ENCODE results near the gene CLIP4.
"Not testable (repeated sequence)": the region's sequence is repeated elsewhere in the genome, so short reads cannot be mapped to it uniquely, and the experiment has no call there.

The CLIP4 gene

DNA sequence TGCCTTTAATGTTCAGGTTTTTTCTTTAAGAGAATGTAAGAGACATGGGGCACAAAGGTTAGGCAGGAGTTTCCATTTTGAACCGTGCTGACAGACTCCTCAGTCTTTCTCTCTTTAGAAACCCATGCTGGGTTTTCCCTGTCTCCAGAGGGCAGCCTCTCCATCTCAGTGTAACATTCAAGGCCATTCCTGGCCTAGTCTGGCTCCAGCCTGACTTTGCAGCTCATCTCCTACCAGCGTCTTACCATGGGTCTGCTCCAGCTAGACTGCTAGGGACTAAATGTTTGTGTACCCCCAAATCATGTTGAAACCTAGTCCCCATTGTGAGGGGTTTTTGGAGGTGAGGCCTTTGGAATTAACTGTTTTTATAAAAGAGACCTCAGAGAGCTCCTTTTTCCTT is 9.8 kb upstream of the CLIP4 start:
- DNase-seq: no peak

DNA sequence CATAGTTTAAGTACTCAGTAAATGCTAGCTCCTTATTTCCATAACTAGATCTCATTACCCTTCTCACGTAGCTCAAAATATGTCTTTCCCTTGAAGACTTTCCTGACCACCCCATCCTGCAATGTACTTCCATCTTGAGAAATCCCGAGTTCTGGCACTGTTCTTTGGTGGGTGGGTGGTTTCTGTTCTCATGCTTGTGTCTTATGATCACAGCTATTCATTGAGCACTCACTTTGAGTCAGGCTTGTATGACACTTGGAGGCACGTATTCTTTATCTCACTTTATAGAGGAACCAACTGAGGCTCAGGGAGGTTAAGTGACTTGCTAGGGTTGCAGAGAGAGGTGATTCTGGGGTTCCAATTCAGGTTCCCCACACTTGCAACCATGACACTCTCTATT is 9.0 kb upstream of the CLIP4 start:
- DNase-seq: no peak

DNA sequence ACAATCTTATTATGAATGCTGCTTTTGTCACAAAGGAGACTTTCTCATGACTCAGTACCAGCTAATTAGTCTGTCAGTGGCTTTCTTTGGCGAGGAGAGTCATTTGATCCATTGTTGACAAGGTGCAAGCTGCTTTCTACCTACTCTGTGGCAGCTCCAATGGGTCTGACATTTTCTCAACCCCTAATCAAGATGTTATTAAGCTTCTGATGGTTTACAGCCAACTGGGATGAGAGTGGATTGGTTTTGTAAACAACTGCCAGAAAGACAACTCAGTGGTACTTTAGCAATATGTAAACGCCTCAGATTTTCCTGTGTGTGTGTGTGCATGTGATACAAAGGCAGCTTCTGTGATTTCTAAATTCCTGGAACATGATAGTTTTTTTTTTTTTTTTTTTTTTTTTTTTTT is 8.2 kb upstream of the CLIP4 start:
- no peak for DNase-seq

DNA sequence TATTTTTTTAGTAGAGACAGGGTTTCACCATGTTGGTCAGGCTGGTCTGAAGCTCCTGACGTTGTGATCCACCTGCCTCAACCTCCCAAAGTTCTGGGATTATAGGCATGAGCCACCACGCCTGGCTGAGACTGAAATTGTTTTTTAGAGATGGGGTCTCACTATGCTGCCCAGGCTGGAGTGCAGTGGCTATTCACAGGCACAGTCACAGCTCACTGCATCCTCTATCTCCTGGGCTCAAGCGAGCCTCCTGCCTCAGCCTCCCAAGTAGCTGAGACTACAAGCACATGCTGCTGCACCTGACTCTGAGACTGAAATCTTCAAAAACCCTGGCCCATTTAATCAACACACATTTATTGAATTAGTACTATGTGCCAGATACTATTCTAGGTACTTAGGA is 7.7 kb upstream of the CLIP4 start:
- not testable (repeated sequence) for DNase-seq

DNA sequence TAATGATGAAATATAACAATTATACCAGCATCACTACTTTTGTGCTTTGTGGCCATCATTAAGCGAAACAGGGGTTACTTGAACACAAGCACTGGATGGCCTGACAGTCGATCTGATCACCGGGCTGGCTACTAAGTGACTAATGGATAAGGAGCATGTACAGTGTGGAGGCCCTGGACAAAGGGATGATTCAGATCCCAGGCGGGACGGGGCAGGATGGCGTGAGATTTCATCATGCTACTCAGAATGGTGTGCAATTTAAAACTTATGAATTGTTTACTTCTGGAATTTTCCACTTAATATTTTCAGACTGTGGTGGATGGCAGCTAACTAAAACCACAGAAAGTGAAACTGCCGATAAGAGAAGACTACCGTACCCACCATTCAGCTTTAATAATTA is 7.0 kb upstream of the CLIP4 start:
- no peak for DNase-seq

DNA sequence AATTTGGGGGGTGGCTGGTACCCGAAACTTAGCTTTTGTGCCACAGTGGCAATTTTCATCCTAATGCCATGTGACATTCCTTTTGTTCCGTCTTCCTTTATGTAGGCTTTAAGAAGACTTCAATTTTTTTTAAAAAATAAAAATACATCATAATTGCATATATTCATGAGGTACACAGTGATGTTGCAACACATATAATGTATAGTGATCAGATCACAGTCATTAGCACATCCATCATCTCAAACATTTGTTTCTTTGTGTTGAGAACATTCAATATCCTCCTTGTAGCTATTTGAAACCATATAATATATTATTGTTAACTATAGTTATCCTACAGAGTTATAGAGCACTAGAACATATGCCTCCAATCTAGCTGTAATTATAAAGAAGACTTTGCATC is 6.0 kb upstream of the CLIP4 start:
- DNase-seq: no peak

DNA sequence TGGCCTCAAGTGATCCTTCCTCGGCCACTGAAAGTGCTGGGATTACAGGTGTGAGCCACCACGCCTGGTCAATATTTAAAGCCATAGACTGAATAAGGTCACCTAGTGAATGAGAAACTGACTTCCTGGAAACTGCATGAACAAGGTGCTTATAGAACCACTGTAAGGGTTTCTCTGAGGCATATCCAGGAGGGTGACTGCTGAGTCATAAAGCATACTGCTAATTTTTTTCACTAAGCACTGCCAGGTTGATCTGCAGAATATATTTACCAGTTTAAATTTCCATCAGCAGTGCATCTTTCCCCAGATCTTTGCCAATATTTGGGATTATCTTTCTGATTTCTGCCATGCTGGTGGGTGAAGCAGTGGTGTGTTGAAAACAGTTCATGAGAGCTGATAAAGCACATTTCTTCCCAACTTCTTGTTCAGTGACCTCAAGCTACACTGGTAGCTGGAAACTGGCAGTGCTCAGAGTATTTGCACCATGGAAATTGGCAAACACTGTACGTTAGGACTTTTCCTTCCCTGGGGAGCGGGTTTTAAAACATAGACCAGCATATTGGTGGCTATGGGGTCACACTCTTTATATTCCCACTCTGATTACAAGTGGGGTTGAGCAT is 4.2 kb upstream of the CLIP4 start:
- DNase-seq: no peak

DNA sequence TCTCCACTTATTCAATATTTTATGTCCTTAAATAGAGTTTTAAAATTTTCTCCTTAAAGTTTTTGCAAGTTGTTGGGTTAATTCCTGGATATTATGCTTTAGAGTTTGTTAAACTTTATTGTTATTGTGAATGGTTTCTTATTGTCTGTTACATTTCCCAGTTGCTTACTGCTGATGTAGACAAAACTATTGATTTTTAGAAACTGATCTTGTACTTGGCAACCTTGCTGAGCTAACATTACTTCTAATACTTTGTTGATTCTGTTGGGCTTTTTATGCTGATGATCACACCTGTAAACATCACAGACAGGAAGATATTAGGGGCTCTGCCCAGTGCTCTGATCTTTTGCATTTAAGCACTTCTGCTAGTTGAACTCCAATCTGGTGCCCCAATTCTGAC is 2.8 kb upstream of the CLIP4 start:
- no peak for DNase-seq

DNA sequence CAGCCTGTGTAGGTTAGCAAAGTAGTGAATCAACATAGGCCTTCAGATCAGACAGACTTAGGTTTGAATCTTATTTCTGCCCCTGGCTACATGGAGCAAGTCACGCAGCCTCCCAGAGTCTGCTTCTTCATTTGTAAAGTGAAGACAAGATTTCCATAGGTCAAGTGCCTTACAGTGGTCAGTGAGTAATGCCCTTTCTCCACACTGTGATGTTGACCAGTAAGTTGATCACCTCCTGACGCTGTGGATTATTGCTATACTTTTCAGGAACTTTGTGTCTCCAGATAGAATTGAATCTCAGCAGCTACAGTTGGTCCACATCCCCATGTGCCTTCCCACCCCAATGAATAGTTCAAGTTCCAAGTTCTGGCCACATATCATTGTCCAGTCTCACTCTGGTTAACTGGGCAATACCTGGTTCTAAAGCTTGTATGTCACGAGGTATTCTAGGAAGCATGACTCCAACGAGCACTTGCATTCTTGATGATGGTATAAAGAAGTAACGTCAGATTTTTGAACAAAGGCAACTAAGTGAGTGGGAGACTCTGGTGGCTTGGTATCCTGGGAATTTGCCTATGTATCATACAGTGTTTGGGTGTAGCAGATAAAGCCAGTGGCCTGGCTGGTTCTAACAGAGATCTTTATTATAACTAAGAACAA is 2.1 kb upstream of the CLIP4 start:
- no peak for DNase-seq

DNA sequence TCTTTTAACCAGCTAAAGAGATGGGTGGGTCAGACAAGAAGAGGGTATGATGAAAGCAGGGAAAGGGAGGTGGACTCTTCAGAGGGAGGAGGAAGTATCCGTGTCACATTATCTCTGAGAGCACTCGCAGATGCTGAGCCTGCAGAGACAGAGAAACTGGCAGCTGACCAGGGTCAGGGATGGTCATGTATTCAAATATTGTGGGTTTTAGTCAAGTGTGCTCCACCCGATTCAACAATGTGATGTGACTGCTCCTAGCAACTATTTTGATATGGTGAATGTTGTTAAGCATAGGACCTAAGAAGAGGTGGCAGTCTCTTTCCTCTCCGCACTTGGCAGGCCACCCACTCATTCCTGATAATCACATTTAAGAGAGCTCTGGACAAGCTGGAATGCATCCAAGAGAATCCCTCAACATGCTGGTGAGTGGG is 1.3 kb upstream of the CLIP4 start:
- no peak for DNase-seq

DNA sequence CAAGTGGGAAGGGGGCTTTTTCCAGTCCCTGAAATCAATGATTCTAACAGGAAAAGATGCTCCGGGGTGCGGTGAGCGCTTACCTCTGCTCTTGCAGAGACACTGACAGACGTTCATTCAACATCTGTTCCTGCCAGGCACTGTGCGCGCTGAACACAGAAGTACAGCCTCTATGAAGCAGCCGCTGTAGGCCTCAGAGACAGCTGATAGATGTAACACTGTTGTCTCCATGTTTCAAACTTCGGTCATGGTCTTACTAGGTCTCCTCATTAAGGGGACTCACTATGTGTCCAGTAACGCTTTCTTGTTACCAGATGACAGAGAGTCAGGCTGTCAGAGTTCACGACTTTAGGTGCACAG is 649 bp upstream of the CLIP4 start:
- no peak for DNase-seq

DNA sequence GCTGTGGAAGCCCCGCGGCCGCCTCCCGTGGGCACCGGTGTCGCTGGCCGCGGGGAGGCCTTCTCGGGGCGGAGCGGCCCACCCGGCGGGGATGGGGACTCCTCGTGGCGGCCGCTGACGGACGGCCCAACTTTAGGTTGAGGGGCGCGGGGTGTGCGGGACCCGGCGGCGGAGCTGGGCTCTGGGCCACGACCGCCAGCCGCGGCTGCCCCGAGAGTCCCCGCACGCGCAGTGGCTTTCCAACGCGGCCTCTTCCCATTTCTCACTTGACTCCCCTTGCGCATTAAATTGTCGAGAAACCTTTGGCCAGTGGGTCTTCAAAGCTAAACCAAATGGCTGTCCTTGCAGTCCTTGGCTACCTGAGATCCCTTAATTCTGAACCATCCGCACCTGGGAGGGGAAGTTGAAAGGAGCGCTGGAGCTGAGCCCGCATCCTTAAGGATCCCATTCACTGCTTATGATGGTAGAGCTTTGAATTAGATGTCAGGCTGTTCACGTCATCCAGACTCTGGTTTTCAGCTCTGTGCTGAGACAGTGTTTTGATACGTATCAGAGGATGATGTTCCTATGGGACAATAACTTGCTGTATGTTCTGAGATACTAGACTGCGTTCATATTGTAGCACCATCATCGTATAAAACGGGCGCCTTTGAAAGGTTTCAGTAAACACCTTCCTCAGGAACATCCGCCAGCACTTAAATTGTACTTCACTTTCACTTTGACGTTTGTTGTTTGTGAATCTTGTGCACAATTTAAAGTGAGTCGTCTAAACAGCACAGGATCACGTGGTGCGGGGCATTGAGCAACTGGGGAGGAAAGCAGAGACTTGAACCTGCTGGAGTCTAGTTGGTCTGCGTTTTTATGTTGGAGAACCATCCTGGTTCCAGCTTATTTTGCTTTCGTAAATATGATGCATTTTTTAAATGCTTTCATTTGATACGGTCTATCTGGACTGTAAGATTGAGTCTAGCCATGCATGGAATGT is 874 bp downstream of the CLIP4 start:
- peak; percentile 78 for DNase-seq

DNA sequence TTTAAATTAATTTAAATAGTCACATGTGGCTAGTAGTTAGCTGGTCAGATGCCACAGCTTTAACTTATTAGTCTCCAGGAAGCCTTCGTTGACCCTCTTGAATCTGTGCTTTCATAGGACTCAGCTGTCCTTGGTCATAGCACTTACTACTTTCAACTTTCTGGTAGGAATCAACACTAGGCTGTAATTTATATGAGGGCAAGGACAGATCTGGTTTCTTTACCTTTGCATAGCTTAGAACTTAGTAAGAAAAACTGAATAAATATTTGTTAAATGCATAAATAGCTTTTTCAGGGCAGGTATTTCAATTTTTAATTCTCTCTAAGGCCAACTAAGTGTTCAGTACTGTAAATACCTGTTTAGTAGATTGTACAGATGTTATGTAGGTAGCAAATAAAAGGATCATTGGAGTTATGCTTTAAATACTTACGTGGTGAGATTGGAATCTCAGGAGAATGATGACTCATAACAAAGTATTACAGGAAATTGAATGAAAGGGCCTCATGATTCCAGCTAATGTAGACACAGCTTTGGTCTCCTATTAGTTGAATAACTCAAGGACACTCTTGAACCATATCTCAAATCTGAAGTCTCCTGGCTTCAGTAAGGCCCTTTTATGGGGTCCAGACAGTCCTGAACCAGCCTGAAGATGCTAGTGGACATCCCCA is 2.6 kb downstream of the CLIP4 start:
- DNase-seq: no peak

DNA sequence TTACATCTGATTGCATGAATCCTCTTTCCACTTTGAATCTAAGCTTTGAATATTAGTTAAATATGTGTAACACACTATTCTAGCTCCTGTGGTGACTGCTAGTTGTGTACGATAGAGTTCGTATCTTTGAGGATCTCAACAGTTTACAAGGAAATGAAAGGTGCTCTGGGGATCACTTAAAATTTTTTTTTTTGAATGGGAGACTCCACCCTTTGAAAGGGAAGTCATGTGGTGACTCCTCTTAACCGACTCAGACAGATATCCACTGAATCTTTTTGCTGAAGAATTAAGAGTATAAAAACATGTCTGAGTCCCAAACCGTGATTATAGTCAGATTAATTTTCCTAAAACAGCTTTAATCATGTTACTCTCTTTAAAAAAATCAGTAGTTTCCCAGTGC is 4.0 kb downstream of the CLIP4 start:
- DNase-seq: no peak

DNA sequence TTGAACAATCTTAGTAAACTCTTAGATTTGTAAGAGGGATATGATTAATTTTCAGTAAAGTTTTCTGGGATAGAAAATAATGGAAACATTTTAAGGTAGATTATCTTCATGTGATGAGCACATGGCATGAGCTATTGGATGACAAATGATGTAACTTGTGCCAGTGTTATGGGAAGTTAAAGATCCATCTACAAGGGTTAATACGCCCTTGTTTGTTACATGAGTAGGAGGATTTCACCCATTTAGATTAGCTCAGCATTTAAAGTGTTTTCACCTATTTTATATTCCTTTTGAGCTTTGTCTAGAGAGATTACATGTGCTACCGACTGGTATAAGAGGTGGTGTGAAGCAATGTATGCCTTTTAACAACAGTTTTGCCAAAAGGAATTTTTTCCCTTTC is 5.6 kb downstream of the CLIP4 start:
- DNase-seq: no peak

DNA sequence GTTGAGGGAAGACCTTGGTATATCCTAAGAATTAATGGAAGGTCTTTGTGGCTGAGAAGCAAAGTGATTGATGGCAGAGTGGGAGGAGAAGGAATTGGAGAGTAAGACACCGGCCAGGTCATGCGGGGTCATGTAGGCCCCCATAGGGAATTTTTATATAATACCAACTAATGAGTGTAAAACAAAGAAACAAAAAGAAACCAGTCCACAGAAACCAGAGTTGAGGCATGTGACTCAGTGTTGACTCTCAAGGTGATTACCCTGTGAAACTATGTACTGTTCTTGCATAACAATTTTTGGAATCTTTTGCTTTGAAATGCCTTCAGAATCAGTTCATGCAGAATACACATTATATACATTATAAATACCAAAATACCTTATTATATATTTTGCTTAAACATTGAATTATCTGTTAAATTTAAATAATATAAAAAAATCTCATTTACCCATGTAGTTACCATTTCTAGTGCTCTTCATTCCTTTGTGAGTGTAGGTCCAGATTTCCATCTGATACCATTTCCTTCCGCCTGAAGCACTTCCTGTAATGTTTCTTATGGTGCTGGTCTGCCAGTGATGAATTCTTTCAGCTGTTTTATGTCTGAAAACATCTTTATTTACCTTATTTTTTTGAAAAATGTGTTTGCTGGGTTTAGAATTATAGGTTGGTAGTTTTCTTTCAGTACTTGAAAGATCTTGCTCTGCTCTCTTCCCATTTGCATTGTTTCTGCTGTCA is 8.6 kb downstream of the CLIP4 start:
- no peak for DNase-seq

DNA sequence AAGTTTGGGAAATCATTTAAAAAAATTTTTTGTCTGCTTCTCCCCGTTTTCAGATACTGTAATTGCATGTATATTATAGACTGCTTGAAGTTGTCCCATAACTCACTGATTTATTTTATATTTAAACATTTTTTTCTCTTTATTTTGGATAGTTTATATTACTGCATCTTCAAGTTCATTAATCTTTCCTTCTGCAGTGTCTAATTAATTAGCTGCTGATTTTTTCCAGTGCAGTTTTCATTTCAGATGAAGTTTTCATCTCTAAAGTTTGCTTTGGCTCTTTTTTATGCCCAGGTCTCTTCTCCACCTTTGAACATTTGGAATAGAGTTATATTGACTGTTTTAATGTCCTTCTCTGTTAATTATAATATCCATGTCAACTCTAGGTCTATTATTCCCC is 9.3 kb downstream of the CLIP4 start:
- DNase-seq: no peak

DNA sequence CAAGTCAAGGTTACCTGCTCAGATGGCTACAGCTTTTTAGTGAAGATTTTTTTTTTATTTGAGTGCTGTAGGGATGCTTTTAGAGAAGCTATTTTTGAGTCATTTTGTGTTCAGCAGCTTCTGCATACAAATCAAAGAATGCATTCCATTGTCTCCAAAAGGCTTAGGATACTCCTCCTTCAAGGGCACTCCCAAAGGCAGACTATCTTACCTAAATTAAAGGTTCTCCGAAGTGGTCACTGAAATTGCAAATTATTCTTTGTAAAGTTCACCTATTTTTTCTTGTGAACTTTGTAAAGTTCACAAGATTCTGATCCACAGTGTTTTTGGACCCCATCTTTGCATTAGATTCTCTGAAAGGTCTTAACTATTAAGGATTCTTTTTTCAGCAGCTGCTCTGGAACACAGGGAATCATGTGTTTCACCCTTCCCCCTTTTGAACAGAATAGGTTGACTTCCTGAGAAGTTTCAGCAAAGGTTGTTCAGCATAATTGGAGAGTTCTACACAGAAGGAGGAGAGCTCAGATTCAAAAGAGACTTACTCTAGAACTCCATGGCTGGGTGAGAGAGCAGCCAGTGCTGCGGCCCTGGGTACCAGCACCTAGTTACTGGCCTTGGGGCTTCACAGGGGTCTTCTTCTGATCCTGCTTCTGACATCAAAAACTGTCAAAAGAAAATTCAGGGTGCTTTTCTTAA is 14.5 kb downstream of the CLIP4 start:
- no peak for DNase-seq

DNA sequence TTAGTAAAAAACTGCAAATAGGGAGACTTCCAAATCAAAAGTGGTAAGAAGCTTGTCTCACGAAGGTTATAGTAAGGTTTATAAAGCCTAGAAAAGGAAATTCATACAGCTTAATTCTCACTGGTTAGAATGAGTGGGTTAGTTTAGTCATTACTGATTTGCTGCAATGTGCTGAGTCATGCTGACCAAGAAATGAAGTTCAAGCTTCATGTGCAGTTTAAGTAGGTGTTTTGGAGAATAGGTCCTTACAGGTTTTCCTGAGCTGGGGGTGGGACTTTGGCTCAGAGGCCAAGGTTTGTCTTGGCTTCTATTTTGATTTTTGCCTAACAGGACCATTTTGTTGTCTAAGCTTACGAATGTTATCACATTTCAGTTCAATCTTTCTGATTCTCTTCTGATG is 15.1 kb downstream of the CLIP4 start:
- DNase-seq: no peak

DNA sequence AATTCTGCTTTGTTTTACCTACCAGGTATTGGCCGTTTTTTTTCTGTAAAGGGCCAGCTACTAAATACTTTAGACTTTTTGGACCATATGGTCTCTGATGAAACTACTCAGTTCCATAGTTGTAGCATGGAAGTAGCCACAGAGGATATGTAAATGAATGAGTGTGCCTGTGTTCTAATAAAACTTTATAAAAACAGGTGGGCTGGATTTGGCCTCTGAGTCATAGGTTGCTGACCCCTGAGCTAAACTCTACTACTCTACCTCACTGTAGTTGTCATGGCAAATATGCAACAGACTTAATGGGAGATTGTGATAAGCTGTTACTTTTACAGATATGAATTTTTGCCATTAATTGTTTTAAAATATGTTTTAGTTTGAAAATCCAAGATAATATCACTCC is 19.7 kb downstream of the CLIP4 start:
- DNase-seq: no peak

DNA sequence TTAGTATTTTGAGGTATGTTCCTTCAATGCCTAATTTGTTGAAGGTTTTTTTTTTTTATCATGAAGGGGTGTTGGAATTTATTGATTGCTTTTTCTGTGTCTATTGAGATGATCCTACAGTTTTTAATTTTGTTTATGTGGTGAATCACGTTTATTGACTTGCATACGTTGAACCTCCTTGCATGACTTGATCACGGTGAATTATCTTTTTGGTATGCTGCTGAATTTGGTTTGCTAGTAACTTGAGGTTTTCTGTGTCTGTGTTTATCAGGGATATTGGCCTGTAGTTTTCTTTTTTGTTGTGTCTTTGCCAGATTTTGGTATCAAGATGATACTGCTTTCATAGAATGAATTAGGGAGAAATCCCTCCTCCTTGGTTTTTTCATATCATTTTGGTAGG is 23.9 kb downstream of the CLIP4 start:
- DNase-seq: no peak

DNA sequence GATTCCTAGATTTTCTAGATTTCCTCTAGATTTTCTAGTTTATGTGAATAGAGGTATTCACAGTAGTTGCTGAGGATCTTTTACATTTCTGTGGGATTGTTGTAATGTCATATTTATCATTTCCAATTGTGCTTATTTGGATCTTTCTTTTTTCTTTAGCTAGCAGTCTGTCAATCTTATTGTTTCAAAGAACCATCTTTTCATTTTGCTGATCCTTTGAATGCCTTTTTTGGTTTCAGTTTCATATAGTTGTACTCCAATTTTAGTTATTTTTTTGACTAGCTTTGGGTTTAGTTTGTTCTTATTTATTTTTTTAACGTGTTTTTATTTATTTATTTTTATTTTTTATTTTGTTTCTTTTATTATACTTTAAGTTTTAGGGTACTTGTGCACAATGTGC is 24.5 kb downstream of the CLIP4 start:
- no peak for DNase-seq

Data from eye (tissue), 1 donor.